Activated CD8-positive, alpha-beta T cell treated with anti-CD3 and anti-CD28 coated beads, Interleukin-2, amount 10 ng/mL, durations not matched to agents 7 days and 5 days (primary cell): ENCODE results near the gene DIDO1. TPM values are rescaled to one million over a fixed set of nuclear protein-coding genes. Genes with fewer than 3 reads are reported as not detected.

Experiments used
- ATAC-seq: fragments of 150-1000 bp; cut with Tn5 transposase; one replicate; pipeline ENCODE4 v1.10.0; 2021; ENCODE audit warnings: moderate library complexity
- CTCF ChIA-PET: fragments of 350-600 bp; sonication (Branson Sonifier 250); formaldehyde crosslinking; loops from one replicate; lab custom pipeline; 2021; ENCODE audit warnings: antibody characterized with exemption; lab: Charles Lee
- POLR2A ChIA-PET: fragments of 350-600 bp; sonication (Branson Sonifier 250); formaldehyde crosslinking; loops from one replicate; lab custom pipeline; 2021; ENCODE audit warnings: antibody characterized with exemption; lab: Charles Lee
- DNase-seq: peaks from one replicate; pipeline ENCODE4 v3.0.0-alpha.2; 2020
- H3K27ac Mint-ChIP-seq: one replicate; pipeline ENCODE4 v1.8.0; 2021; ENCODE audit warnings: mild to moderate bottlenecking, mixed read lengths
- H3K27me3 Mint-ChIP-seq: one replicate; pipeline ENCODE4 v1.8.0; 2021; ENCODE audit warnings: low read depth, mixed read lengths
- H3K36me3 Mint-ChIP-seq: one replicate; pipeline ENCODE4 v1.8.0; 2021; ENCODE audit warnings: low read depth, mixed read lengths
- H3K4me1 Mint-ChIP-seq: one replicate; pipeline ENCODE4 v1.8.0; 2021; ENCODE audit warnings: low read depth, mixed read lengths
- H3K4me3 Mint-ChIP-seq: one replicate; pipeline ENCODE4 v1.8.0; 2021; ENCODE audit warnings: mild to moderate bottlenecking, mixed read lengths
- H3K9me3 Mint-ChIP-seq: one replicate; pipeline ENCODE4 v1.8.0; 2022; ENCODE audit warnings: mixed read lengths; ENCODE audit not compliant: insufficient read depth
- total RNA-seq, 2 experiments: library from RNA; stranded (reverse); gene quantifications; one replicate each; pipeline ENCODE4 v1.2.3, GENCODE V29; 2021

DIDO1 gene
- total RNA-seq, 2 experiments from 2014 or later, result 69.6 to 74.0 TPM

DNA sequence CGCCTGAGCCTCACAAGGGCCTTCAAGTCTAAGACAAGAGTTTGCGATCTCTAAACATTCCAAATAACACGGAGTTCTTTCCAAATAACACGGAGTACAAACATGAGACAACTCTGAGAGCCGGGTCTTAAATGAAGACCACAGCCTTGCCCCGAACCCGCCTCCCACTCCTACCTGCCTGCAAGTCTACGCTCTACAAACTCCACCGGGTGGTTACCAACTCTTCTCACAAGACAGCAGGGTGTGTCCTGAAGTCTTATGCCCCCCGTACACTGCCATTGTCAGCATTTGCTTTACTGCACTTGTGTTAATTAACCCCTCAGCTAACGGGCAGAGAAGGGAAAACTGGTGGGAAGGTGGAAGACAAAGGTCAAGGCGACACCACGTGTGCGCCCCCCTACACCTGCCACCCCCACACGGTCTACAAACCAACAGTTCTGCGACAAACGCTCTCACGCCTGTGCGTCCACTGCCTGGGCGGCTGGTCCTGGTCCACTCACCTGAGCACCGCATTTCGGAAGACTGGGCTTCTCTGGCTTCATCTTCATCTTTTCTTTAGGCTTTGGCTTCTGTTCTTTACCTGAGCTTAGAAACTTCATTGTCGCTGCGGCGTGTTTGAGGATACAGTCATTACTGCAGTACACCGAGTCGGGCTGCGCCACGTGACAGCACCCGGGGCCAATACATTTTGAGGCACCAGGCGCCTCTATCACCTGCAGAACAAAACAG, 19.5 kb downstream of the DIDO1 start:
- Mint-ChIP-seq H3K27ac (no peak overlapping the region), H3K4me3 (no peak overlapping the region), H3K27me3 (no peaks in the 10 kb centered on the region), H3K36me3 (peaks cover 83% of the 10 kb centered on the region), H3K9me3 (no peaks in the 10 kb centered on the region), H3K4me1 (peaks cover 40% of the 10 kb centered on the region)
- POLR2A ChIA-PET, result interaction anchor here (0.8 to 2.2 kb wide), 4 partner anchors 10 to 19 kb away, joined by 3 to 9 read pairs (median 4); no protein-coding TSS in a partner anchor
- no peak for DNase-seq
- CTCF ChIA-PET, result interaction anchor here (0.6 to 5.3 kb wide), 15 partner anchors 8 to 102 kb away, joined by 3 to 105 read pairs (median 6); partner anchors contain the start of genes GID8 and SLC17A9
- ATAC-seq, result no peak

DNA sequence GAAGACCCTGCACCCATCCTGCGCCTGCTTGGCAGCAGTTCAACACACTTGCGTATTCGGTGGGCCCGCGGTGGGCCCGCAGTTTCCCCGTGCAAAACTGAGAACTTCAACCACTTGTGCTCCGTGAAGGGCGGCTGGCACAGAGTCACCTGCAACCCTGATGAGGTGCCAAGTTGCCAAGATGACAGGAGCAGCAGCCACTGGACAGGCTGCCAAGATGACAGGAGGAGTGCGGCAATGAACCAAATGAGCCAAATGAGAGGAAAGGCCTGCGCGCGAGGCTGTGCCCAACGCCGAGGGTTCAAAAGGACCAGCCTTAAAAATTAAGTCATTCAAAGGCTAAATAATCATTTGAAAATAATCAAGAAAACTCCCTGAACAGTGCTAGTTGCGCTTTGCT, 20.1 kb downstream of the DIDO1 start:
- H3K4me1 Mint-ChIP-seq, result peaks cover 42% of the 10 kb centered on the region
- no peak overlapping the region for H3K27ac Mint-ChIP-seq
- H3K27me3 Mint-ChIP-seq, result no peaks in the 10 kb centered on the region
- peaks cover 84% of the 10 kb centered on the region for H3K36me3 Mint-ChIP-seq
- no peaks in the 10 kb centered on the region for H3K9me3 Mint-ChIP-seq
- DNase-seq (no peak), ATAC-seq (no peak)
- no peak overlapping the region for H3K4me3 Mint-ChIP-seq
- CTCF ChIA-PET, result interaction anchor here (2.1 to 5.3 kb wide), 2 partner anchors 13 to 31 kb away, joined by 12 to 105 read pairs; partner anchors contain the start of gene GID8
- POLR2A ChIA-PET, result no interaction called here

DNA sequence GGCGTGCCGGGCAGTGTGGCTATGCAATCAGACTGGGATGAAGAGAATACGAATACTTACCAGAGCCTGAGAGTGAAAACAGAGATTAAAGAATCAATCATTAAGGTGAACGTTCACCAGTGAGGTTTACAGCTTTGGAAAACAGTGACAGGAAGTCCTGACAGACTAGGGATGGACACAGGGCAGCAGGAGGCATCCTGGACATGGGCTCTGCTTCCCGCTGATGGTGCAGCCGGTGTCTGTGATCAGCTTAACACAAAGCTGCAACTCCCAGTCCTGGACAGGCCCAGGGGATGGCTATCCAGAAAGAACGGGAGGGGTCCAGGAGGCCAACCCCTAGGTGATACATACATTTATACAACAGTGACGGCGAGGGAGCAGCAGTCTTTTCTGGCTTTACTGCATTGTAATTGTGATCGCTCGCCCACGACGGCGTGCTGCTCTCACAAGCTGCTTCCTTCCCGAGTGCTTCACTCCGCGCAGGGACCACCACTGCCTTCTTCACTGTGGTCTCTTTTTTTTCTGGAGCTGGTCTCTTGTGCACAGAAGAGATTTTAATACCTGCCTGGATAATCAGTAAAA, 20.7 kb downstream of the DIDO1 start:
- Mint-ChIP-seq H3K36me3 (peaks cover 84% of the 10 kb centered on the region), H3K27me3 (no peaks in the 10 kb centered on the region), H3K9me3 (no peaks in the 10 kb centered on the region), H3K4me3 (no peak overlapping the region), H3K4me1 (peaks cover 47% of the 10 kb centered on the region), H3K27ac (peak overlapping the region; percentile 31)
- POLR2A ChIA-PET, result no interaction called here
- no peak for ATAC-seq
- no peak for DNase-seq
- CTCF ChIA-PET, result interaction anchor here (5.3 kb wide), 1 partner anchor 13 kb away, joined by 105 read pairs; no protein-coding TSS in a partner anchor

DNA sequence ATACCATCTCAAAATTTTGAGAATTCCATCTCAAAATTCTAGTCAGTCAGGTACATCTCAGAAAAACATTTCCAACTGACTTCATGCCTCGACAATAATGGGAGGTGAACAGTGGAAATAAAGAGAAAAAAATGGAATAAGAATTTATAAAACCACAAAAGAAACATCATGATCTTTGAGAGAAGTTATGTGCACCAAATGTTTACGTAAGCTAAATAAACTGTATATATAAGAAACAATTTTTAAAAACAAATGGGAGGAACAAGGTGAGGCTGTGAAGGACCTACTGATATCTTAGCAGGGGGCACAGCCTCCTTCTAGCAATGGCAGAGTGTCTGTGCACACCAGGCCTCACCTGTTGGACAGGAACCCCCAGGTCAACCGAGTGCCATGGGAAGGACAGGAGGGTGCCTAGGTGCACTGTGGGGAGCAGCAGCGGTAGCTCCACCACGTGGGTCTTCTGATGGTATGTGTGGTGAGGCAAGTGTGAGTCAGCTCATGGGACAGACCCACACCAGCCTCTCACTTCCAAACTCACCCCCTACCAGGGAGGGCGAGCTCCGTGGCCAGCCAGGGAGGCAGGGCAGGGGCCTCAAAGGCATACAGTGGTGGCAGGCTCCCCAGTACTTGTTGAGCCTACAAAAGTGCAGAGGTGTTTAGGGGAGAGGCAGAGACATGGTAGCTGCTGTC, 23.2 kb downstream of the DIDO1 start:
- Mint-ChIP-seq H3K36me3 (peaks cover 75% of the 10 kb centered on the region), H3K9me3 (no peaks in the 10 kb centered on the region), H3K4me3 (no peak overlapping the region), H3K4me1 (peaks cover 59% of the 10 kb centered on the region), H3K27ac (no peak overlapping the region), H3K27me3 (no peaks in the 10 kb centered on the region)
- CTCF ChIA-PET, result interaction anchor here (0.7 to 8.1 kb wide), 7 partner anchors 9 to 106 kb away, joined by 3 to 182 read pairs (median 5); no protein-coding TSS in a partner anchor
- POLR2A ChIA-PET, result interaction anchor here (1.0 to 1.2 kb wide), 2 partner anchors 11 to 35 kb away, joined by 3 read pairs; partner anchors contain the start of gene GID8
- DNase-seq (no peak), ATAC-seq (no peak)

DNA sequence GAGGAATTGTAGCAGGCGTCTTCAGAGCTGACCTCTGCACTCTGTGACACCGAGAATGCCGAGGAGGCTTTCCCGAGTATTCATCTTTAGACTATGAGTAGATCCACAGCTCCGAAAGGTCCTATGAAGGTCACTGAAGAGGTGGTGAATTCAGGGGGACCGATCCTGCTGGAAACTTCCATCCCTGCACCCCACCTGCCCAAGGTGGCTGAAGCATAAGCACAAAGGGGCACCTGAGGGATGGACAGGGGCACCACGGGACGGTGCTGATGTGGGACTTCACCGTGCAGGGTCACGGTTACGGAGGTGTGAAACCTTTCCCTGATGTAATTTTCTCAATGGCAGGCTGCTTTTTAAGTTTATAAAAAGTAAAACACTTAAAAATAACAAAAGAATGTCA, 24.4 kb downstream of the DIDO1 start:
- POLR2A ChIA-PET, result interaction anchor here (0.8 to 1.5 kb wide), 3 partner anchors 23 to 36 kb away, joined by 3 to 4 read pairs (median 4); partner anchors contain the start of gene GID8

DNA sequence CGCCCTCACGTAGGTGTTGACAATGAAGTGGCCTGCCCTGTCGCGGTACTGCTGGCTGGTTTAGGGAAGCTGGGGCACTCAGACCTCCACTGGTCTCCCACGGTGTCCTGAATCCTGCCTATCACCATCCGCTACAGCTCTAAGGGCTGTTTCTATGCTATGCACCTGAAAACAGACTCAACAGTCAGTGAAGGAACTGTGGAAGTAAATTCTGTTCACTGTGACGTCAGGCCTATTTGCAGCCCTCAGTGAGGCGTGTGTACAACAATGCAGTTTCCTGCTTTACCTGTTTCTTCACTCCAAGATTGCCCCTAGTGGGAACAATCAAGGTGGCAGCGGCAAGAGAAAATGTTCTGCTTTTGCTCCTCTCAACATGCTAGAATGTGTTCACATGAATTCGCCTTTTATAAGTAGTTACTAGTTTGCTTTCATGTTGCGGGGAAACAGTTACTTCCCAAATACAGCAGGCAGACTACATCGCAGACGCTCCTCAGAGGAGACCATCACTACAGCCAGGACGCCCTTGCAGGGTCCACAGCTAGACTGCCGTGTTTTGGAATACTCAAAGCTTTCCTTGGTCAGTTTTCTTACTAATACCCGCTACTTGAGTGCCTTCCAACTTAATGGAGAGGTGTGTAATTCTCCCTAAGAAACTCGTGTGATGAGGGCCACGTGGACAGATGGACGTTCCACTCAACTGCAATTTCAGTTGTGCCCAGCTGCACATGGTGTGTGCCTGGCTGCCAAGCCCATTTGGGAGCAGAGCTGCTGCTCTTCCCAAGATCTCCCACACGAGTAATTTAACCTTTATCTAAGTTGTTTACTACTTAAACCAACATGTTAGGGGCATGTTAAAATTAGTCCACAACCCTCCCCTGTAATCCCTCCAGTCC, 25.4 kb downstream of the DIDO1 start:
- no peaks in the 10 kb centered on the region for H3K27me3 Mint-ChIP-seq
- no peaks in the 10 kb centered on the region for H3K9me3 Mint-ChIP-seq
- H3K36me3 Mint-ChIP-seq, result peaks cover 70% of the 10 kb centered on the region
- ChIA-PET CTCF (interaction anchor here (0.9 to 8.1 kb wide), 6 partner anchors 11 to 108 kb away, joined by 3 to 182 read pairs (median 8); no protein-coding TSS in a partner anchor), POLR2A (interaction anchor here (0.8 to 1.8 kb wide), 4 partner anchors 18 to 38 kb away, joined by 3 to 5 read pairs (median 4); no protein-coding TSS in a partner anchor)
- peak; percentile 38 for ATAC-seq
- no peak overlapping the region for H3K4me3 Mint-ChIP-seq
- peak overlapping the region; percentile 66 for H3K27ac Mint-ChIP-seq
- peaks cover 54% of the 10 kb centered on the region for H3K4me1 Mint-ChIP-seq
- DNase-seq, result no peak

More for the DNA sequence above, 24.4 kb downstream of the DIDO1 start:
- Mint-ChIP-seq H3K27me3 (no peaks in the 10 kb centered on the region), H3K27ac (no peak overlapping the region), H3K36me3 (peaks cover 72% of the 10 kb centered on the region), H3K9me3 (no peaks in the 10 kb centered on the region), H3K4me1 (peaks cover 54% of the 10 kb centered on the region), H3K4me3 (no peak overlapping the region)
- DNase-seq (no peak), ATAC-seq (no peak)
- CTCF ChIA-PET, result interaction anchor here (0.9 to 8.1 kb wide), 7 partner anchors 8 to 107 kb away, joined by 3 to 182 read pairs (median 10); no protein-coding TSS in a partner anchor

DNA sequence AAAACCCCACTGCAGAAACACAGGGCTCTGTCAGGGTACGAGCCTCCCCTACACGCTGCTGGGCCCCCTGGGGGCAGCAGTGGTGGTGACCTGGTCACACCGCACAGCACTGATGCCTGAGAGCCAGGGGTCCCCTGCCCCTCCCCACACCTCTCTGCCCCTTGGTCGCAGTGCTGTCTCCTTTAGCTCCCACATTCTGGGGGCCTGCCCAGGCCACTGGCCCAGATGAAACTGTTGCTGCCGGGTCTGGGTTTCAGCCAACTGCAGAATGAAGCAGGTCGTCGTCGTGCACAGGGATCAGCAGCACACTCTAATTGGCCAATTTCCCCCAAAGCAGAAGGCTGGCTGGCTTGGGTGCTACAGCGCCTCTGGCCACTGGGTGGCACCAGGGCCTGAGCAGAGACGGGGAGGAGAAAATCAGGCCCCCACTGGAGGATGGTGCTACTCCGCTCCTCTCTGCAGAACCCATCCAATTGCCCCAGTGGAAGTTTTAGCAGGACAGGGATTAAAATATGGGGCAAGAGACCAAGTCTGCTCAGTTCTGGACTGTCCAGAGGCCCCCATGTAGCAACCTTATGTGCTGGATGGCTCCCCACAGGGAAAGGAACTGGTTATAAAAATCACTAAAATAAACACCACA, 26.1 kb downstream of the DIDO1 start:
- peaks cover 51% of the 10 kb centered on the region for H3K4me1 Mint-ChIP-seq
- H3K4me3 Mint-ChIP-seq, result no peak overlapping the region
- POLR2A ChIA-PET, result interaction anchor here (1.0 to 1.8 kb wide), 4 partner anchors 13 to 38 kb away, joined by 3 to 5 read pairs (median 4); no protein-coding TSS in a partner anchor

DNA sequence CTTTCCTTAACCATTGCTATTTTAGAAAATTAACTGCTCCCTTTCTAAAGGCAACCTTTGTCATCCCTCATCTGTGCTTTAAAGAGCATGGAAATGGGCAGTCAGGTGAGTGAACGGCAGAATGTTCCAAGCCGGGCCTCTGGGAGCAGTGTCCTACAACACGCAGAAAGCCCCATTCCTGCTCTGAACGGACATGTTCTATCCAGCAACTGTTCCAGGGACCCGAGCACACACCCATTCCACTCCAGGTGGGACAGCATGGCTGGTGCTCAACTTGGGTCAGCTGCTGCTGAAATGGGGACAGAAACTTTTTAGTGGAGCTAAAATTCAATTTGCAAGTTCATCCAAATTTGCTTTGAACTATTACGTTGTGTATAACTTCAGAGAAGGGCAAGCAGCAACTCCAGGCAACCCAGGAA, 26.7 kb downstream of the DIDO1 start:
- DNase-seq, result no peak
- Mint-ChIP-seq H3K27me3 (no peaks in the 10 kb centered on the region), H3K4me3 (no peak overlapping the region), H3K4me1 (peaks cover 51% of the 10 kb centered on the region), H3K36me3 (peaks cover 69% of the 10 kb centered on the region), H3K9me3 (no peaks in the 10 kb centered on the region), H3K27ac (peak overlapping the region; percentile 46)
- CTCF ChIA-PET, result interaction anchor here (0.7 to 8.1 kb wide), 8 partner anchors 8 to 73 kb away, joined by 3 to 182 read pairs (median 4); no protein-coding TSS in a partner anchor
- POLR2A ChIA-PET, result interaction anchor here (1.0 to 1.8 kb wide), 3 partner anchors 12 to 25 kb away, joined by 3 to 5 read pairs (median 5); no protein-coding TSS in a partner anchor
- no peak for ATAC-seq

More for the DNA sequence above, 26.1 kb downstream of the DIDO1 start:
- DNase-seq (peak; percentile 84), ATAC-seq (peak; percentile 95)
- Mint-ChIP-seq H3K27me3 (no peaks in the 10 kb centered on the region), H3K27ac (peak overlapping the region; percentile 80), H3K36me3 (peaks cover 70% of the 10 kb centered on the region), H3K9me3 (no peaks in the 10 kb centered on the region)
- CTCF ChIA-PET, result interaction anchor here (0.7 to 8.1 kb wide), 6 partner anchors 12 to 109 kb away, joined by 3 to 182 read pairs (median 8); no protein-coding TSS in a partner anchor

DNA sequence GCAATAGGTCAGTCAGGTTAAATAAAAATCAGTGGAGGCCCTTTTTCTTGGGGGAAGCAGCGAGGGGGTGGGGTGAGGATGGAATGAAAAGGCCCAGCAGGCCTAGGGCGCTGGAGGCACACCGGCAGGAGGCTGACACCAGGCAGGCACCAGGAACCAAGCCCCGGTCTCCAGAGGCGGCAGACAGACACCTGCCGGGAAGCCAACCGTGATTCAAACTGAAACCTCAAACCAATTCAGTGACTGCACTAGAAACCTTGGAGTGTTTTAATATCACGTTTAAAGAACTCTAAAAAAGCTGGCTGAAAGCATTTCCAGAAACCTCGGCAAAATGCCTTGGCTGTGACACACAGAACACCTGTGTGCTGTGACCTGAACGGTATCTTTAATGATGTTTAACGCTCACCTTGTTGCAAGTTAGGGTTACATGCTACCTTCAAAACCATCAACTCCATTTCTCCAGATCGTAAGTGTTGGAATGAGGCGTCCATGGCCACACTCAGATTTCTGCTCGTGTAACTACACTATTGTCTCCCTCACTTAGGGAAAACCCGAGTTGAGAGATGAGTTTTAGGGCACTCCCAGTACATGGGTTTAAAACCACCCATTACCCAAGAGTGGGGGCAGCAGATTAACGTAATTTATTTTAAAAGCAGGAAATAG, 27.2 kb downstream of the DIDO1 start:
- ATAC-seq (no peak), DNase-seq (no peak)
- H3K4me1 Mint-ChIP-seq, result peaks cover 52% of the 10 kb centered on the region
- CTCF ChIA-PET, result interaction anchor here (0.7 to 8.1 kb wide), 9 partner anchors 8 to 73 kb away, joined by 3 to 182 read pairs (median 4); no protein-coding TSS in a partner anchor
- H3K27ac Mint-ChIP-seq, result peak overlapping the region; percentile 52
- no peak overlapping the region for H3K4me3 Mint-ChIP-seq
- peaks cover 69% of the 10 kb centered on the region for H3K36me3 Mint-ChIP-seq
- H3K27me3 Mint-ChIP-seq, result no peaks in the 10 kb centered on the region
- no peaks in the 10 kb centered on the region for H3K9me3 Mint-ChIP-seq
- POLR2A ChIA-PET, result interaction anchor here (0.7 to 1.8 kb wide), 4 partner anchors 9 to 26 kb away, joined by 3 to 5 read pairs (median 4); no protein-coding TSS in a partner anchor
